ENCODE data around the gene CRYBB1. TPM values are rescaled to one million over a fixed set of nuclear protein-coding genes. Genes with fewer than 3 reads are reported as not detected.
A peak's percentile ranks its signal among the peaks of the same experiment; 100 is the strongest.

CRYBB1 gene
- total RNA-seq, 1 experiment from 2014 or later: not detected

DNA sequence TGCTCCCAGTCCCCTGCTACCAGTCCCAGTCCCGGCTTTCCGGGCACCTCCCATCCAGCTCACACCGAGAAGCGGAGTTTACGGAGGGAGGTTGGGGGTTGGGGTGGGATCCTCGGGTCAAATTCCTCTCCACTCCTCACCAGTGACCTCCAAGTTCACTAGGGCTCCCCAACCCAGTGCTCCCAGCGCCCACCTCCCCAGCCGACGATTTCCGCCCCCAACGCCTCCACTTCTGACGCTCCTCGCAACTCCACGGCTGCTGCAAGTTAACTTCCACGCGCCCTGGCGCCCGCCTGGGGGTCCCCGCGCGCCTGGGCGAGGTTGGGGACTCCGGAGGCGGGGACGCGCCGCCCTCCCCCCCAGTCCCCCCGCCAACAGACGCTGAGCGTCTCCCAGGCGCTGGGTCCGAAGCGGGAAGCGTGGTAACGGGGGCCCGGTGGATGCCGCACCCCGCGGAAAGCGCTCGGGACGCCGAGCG is 28.4 kb downstream of the CRYBB1 start:
- H3K27ac ChIP-seq (ENCODE audit: low read length): no peak overlapping the region
- ChIA-PET CTCF (interaction anchor here (0.6 kb wide), 1 partner anchor 417 kb away, joined by 8 read pairs; no protein-coding TSS in a partner anchor), POLR2A (ENCODE audit: unreplicated experiment) (no interaction called here)
- H3K27me3 ChIP-seq (ENCODE audit: low read length): no peaks in the 10 kb centered on the region
- intact Hi-C loops (cut with micrococcal nuclease): loop anchor here (10.0 kb wide), 1 partner anchor 75 kb away; the partner anchor contains the start of gene TFIP11
- no peaks in the 10 kb centered on the region for H3K9me3 ChIP-seq (ENCODE audit: low read length)
- H3K79me2 ChIP-seq (ENCODE audit: low read length): no peaks in the 10 kb centered on the region
- TF ChIP-seq EZH2phosphoT487 (IDR thresholded peaks at IDR 0.05; ENCODE audit: borderline replicate concordance, low read length) (no peak), EZH2 (IDR thresholded peaks at IDR 0.05; ENCODE audit: low read length, unreplicated experiment) (no peak)
- TF ChIP-seq, protein P1, sequence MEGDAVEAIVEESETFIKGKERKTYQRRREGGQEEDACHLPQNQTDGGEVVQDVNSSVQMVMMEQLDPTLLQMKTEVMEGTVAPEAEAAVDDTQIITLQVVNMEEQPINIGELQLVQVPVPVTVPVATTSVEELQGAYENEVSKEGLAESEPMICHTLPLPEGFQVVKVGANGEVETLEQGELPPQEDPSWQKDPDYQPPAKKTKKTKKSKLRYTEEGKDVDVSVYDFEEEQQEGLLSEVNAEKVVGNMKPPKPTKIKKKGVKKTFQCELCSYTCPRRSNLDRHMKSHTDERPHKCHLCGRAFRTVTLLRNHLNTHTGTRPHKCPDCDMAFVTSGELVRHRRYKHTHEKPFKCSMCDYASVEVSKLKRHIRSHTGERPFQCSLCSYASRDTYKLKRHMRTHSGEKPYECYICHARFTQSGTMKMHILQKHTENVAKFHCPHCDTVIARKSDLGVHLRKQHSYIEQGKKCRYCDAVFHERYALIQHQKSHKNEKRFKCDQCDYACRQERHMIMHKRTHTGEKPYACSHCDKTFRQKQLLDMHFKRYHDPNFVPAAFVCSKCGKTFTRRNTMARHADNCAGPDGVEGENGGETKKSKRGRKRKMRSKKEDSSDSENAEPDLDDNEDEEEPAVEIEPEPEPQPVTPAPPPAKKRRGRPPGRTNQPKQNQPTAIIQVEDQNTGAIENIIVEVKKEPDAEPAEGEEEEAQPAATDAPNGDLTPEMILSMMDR (conservative IDR thresholded peaks at IDR 0.05; ENCODE audit: low read depth, low read length): no peak
- H3K4me1 ChIP-seq (ENCODE audit: insufficient read depth, low read length): peaks cover 16% of the 10 kb centered on the region
- peak; percentile 4 for DNase-seq
- H3K4me3 ChIP-seq (ENCODE audit: low read length): peak overlapping the region; percentile 89
- H3K9ac ChIP-seq (ENCODE audit: low read length): peak overlapping the region; percentile 55
- no peaks in the 10 kb centered on the region for H4K20me1 ChIP-seq (ENCODE audit: low read length)
- H2AFZ ChIP-seq (ENCODE audit: low read length): peak overlapping the region; percentile 89
- H3F3A ChIP-seq (ENCODE audit: low read length, unreplicated experiment): no peaks in the 10 kb centered on the region
- peak; percentile 27 for ATAC-seq
- BruUV-seq (replicated peaks): no TSS peak
- no peaks in the 10 kb centered on the region for H3K9me2 ChIP-seq (replicated peaks; ENCODE audit: low read length)
- H3K36me3 ChIP-seq (ENCODE audit: low read depth, low read length): no peaks in the 10 kb centered on the region
- H3K4me2 ChIP-seq (ENCODE audit: low read length): peak overlapping the region; percentile 99

DNA sequence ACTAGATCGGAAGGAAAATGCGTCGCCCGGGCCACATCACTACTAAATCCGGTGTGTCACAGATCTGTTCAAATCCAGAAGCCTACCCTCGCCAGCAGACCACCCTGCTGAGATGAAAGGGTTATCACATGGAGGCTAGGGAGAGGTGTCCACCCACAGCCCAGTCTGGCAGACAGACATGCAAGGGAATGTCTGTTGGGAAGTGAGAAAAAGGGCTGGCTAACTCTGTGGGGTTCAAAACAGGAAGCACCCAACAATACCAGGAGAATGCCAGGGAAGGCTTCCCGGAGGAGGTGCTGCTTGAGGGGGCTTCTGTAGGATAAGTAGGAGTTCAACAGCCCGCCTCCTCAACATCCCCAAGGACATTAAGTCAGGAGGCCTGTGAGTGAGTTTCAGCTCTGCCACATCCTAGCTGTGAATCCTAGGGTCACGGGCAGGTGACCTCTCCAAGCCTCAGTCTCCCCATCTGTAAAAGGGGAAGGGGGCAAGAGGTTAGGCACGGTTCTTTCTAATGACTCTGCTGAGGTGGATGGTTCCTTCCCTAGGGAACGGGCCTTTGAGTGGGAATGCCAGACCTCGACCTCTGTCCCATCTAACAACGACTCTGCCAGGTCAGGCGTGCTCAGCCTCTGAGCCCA is 29.0 kb downstream of the CRYBB1 start:
- TF ChIP-seq, protein P1 (conservative IDR thresholded peaks at IDR 0.05; ENCODE audit: low read depth, low read length): no peak
- no peak for TF ChIP-seq EZH2 (IDR thresholded peaks at IDR 0.05; ENCODE audit: low read length, unreplicated experiment)
- no peak for TF ChIP-seq EZH2phosphoT487 (IDR thresholded peaks at IDR 0.05; ENCODE audit: borderline replicate concordance, low read length)
- ChIA-PET POLR2A (ENCODE audit: unreplicated experiment) (no interaction called here), CTCF (interaction anchor here (0.6 kb wide), 1 partner anchor 416 kb away, joined by 8 read pairs; no protein-coding TSS in a partner anchor)
- peaks cover 16% of the 10 kb centered on the region for H3K4me1 ChIP-seq (ENCODE audit: insufficient read depth, low read length)
- DNase-seq (no peak), ATAC-seq (no peak)
- peak overlapping the region; percentile 55; the same call in 1 of the 2 replicates for H3K9ac ChIP-seq (ENCODE audit: low read length)
- no peaks in the 10 kb centered on the region for H3F3A ChIP-seq (ENCODE audit: low read length, unreplicated experiment)
- H3K36me3 ChIP-seq (ENCODE audit: low read depth, low read length): no peaks in the 10 kb centered on the region
- intact Hi-C loops (cut with micrococcal nuclease): loop anchor here (10.0 kb wide), 1 partner anchor 74 kb away; the partner anchor contains the start of gene TFIP11
- no peak overlapping the region for H3K27ac ChIP-seq (ENCODE audit: low read length)
- H2AFZ ChIP-seq (ENCODE audit: low read length): peak overlapping the region; percentile 89
- H3K4me3 ChIP-seq (ENCODE audit: low read length): peak overlapping the region; percentile 89
- H4K20me1 ChIP-seq (ENCODE audit: low read length): no peaks in the 10 kb centered on the region
- BruUV-seq (replicated peaks): no TSS peak
- no peaks in the 10 kb centered on the region for H3K9me3 ChIP-seq (ENCODE audit: low read length)
- no peaks in the 10 kb centered on the region for H3K9me2 ChIP-seq (replicated peaks; ENCODE audit: low read length)
- H3K79me2 ChIP-seq (ENCODE audit: low read length): 0 out of 2 replicates have a peak, but pooled peaks cover 3% of the 10 kb centered on the region
- no peaks in the 10 kb centered on the region for H3K27me3 ChIP-seq (ENCODE audit: low read length)
- peak overlapping the region; percentile 99 for H3K4me2 ChIP-seq (ENCODE audit: low read length)

Measured in PC-3 (cell line).